HCT116 (cell line): ENCODE results near the gene ZNF469. TPM values are rescaled to one million over a fixed set of nuclear protein-coding genes. Genes with fewer than 3 reads are reported as not detected.

Source experiments
- ATAC-seq: fragments of 200-7000 bp; cut with Tn5 transposase; 2 replicates; pipeline ENCODE4 v1.9.1; 2020; ENCODE audit warnings: mild to moderate bottlenecking, moderate library complexity
- BruUV-seq: library from RNA; stranded (reverse); fragments of 400-500 nt; replicated peaks from 2 replicates; lab custom pipeline; 2021; lab: Mats Ljungman, UMichigan
- CTCF ChIA-PET: fragments of 300-600 bp; sonication (Branson Sonifier 250); formaldehyde crosslinking; loops from one replicate; lab custom pipeline; 2021; ENCODE audit warnings: antibody characterized with exemption; lab: Charles Lee
- POLR2A ChIA-PET: fragments of 300-600, 350-600 bp; sonication (Branson Sonifier 250); formaldehyde crosslinking; loops from one replicate; lab custom pipeline; 2021; ENCODE audit warnings: antibody characterized with exemption; lab: Charles Lee
- RAD21 ChIA-PET, 2 experiments: fragments of 300-600 bp; sonication (Branson Sonifier 250); formaldehyde crosslinking; loops; one replicate each; lab custom pipeline; 2023; ENCODE audit warnings: low total read pairs in 2 of 2; ENCODE audit not compliant: uncharacterized antibody in 2 of 2, unreplicated experiment in 2 of 2, low non-redundant PET in 1 of 2; lab: Charles Lee
- DNase-seq: peaks from one replicate; pipeline ENCODE4 v3.0.0-alpha.2; 2010; ENCODE audit warnings: low read depth, low spot score
- H2AFZ ChIP-seq: fragments of 200-600 bp; shearing (Covaris generic), sonication (generic); 2 replicates; pipeline ENCODE4 v1.6.1; 2017; ENCODE audit warnings: low read depth, mixed run types, mixed read lengths, antibody characterized with exemption, low read length; ENCODE audit not compliant: poor library complexity, severe bottlenecking
- H3K27ac ChIP-seq: 2 replicates; pipeline ENCODE4 v1.5.1; 2012; ENCODE audit warnings: low read depth, low read length
- H3K27me3 ChIP-seq: fragments of 200-600 bp; sonication (generic); 2 replicates; pipeline ENCODE4 v1.6.1; 2016; ENCODE audit warnings: mixed run types, low read length, mixed read lengths; ENCODE audit not compliant: insufficient read depth
- H3K36me3 ChIP-seq, 2 experiments: fragments of 200-500 bp in 1 of 2; fragments of 200-600 bp in 1 of 2; sonication (Bioruptor generic) in 1 of 2; sonication (generic) in 1 of 2; 2 replicates each; pipeline versions ENCODE4 v1.5.1 to v1.6.1; 2014 to 2016; ENCODE audit warnings: low read length in 2 of 2, inconsistent platforms in 1 of 2, mixed read lengths in 1 of 2, mixed run types in 1 of 2; ENCODE audit not compliant: insufficient read depth in 2 of 2, control insufficient read depth in 1 of 2
- H3K4me1 ChIP-seq, 2 experiments: fragments of 200-600 bp in 1 of 2; sonication (generic) in 1 of 2; 2 replicates each; pipeline versions ENCODE4 v1.5.1 to v1.6.1; 2012 to 2017; ENCODE audit warnings: low read length in 2 of 2, inconsistent platforms in 1 of 2, mild to moderate bottlenecking in 1 of 2, mixed read lengths in 1 of 2, mixed run types in 1 of 2, moderate library complexity in 1 of 2; ENCODE audit not compliant: insufficient read depth in 2 of 2, control insufficient read depth in 1 of 2
- H3K4me2 ChIP-seq: fragments of 200-600 bp; sonication (generic); 2 replicates; pipeline ENCODE4 v1.6.1; 2017; ENCODE audit warnings: mixed run types, low read length, mixed read lengths
- H3K4me3 ChIP-seq, 2 experiments: fragments of 200-600 bp in 1 of 2; sonication (generic) in 1 of 2; replicated peaks in 1 of 2; 2 replicates each; pipeline ENCODE4 v1.5.1; 2011 to 2016; ENCODE audit warnings: low read length in 2 of 2, control low read depth in 1 of 2, low read depth in 1 of 2, mild to moderate bottlenecking in 1 of 2, mixed read lengths in 1 of 2, mixed run types in 1 of 2
- H3K79me2 ChIP-seq: fragments of 200-600 bp; sonication (generic); 2 replicates; pipeline ENCODE4 v1.6.1; 2017; ENCODE audit warnings: mild to moderate bottlenecking, mixed run types, low read length, moderate library complexity, mixed read lengths; ENCODE audit not compliant: insufficient read depth
- H3K9ac ChIP-seq: fragments of 200-600 bp; sonication (generic); 2 replicates; pipeline ENCODE4 v1.6.1; 2016; ENCODE audit warnings: low read length, mixed read lengths
- H3K9me2 ChIP-seq: fragments of 200-600 bp; sonication (generic), shearing (Covaris generic); 2 replicates; pipeline ENCODE4 v1.6.1; 2017; ENCODE audit warnings: mixed run types, mild to moderate bottlenecking, moderate library complexity; ENCODE audit not compliant: insufficient read depth
- H3K9me3 ChIP-seq, 2 experiments: fragments of 200-500 bp in 1 of 2; fragments of 200-600 bp in 1 of 2; sonication (Bioruptor generic) in 1 of 2; sonication (generic) in 1 of 2; 2 replicates each; pipeline ENCODE4 v1.6.1; 2014 to 2017; ENCODE audit warnings: low read length in 2 of 2, mixed read lengths in 2 of 2, inconsistent platforms in 1 of 2, low read depth in 1 of 2, mild to moderate bottlenecking in 1 of 2, mixed run types in 1 of 2, moderate library complexity in 1 of 2; ENCODE audit not compliant: control insufficient read depth in 1 of 2, insufficient read depth in 1 of 2
- H4K20me1 ChIP-seq: fragments of 200-600 bp; sonication (generic), shearing (Covaris generic); 2 replicates; pipeline ENCODE4 v1.6.1; 2017; ENCODE audit warnings: mixed run types, mild to moderate bottlenecking, moderate library complexity; ENCODE audit not compliant: insufficient read depth
- ATF3 ChIP-seq: IDR thresholded peaks from 2 replicates; pipeline ENCODE4 v1.6.1; 2012
- CBX3 ChIP-seq: IDR thresholded peaks from 2 replicates; pipeline ENCODE4 v1.6.1; 2012; ENCODE audit warnings: low read depth
- CEBPB ChIP-seq: IDR thresholded peaks from 2 replicates; pipeline ENCODE4 v1.6.1; 2012; ENCODE audit warnings: low read depth
- EGR1 ChIP-seq: IDR thresholded peaks from 2 replicates; pipeline ENCODE4 v1.6.1; 2012; ENCODE audit warnings: low read depth
- ELF1 ChIP-seq: IDR thresholded peaks from 2 replicates; pipeline ENCODE4 v1.6.1; 2012; ENCODE audit warnings: low read depth, borderline replicate concordance
- EZH2 ChIP-seq: fragments of 200-600 bp; sonication (generic); IDR thresholded peaks from 2 replicates; pipeline ENCODE4 v1.6.1; 2017; ENCODE audit warnings: antibody characterized with exemption, mixed run types
- EZH2phosphoT487 ChIP-seq: fragments of 200-600 bp; IDR thresholded peaks from 2 replicates; pipeline ENCODE4 v1.6.1; 2018; ENCODE audit warnings: antibody characterized with exemption, borderline replicate concordance
- FOSL1 ChIP-seq: IDR thresholded peaks from 2 replicates; pipeline ENCODE4 v1.6.1; 2012; ENCODE audit warnings: low read depth
- JUND ChIP-seq: IDR thresholded peaks from 2 replicates; pipeline ENCODE4 v1.6.1; 2012
- POLR2A ChIP-seq: IDR thresholded peaks from 2 replicates; pipeline ENCODE4 v1.7.0; 2011; ENCODE audit warnings: borderline replicate concordance; ENCODE audit not compliant: insufficient read depth, insufficient read length; ENCODE audit errors: extremely low read depth
- POLR2AphosphoS5 ChIP-seq: IDR thresholded peaks from 2 replicates; pipeline ENCODE4 v1.6.1; 2011; ENCODE audit warnings: mild to moderate bottlenecking, low read depth, low read length, moderate library complexity
- RAD21 ChIP-seq: IDR thresholded peaks from 2 replicates; pipeline ENCODE4 v1.6.1; 2012; ENCODE audit warnings: low read depth, mild to moderate bottlenecking
- SRF ChIP-seq: IDR thresholded peaks from 2 replicates; pipeline ENCODE4 v1.6.1; 2012; ENCODE audit warnings: low read depth
- TCF7L2 ChIP-seq: IDR thresholded peaks from 2 replicates; pipeline ENCODE4 v1.7.0; 2011; ENCODE audit warnings: borderline replicate concordance, inconsistent platforms; ENCODE audit not compliant: insufficient read depth, insufficient read length; ENCODE audit errors: extremely low read depth
- YY1 ChIP-seq: IDR thresholded peaks from 2 replicates; pipeline ENCODE4 v1.6.1; 2011; ENCODE audit warnings: low read length, low read depth, moderate library complexity, mild to moderate bottlenecking; ENCODE audit not compliant: insufficient replicate concordance; ENCODE audit errors: extremely low read depth
- ZFX ChIP-seq: fragments of 450-650 bp; IDR thresholded peaks from 2 replicates; pipeline ENCODE4 v1.6.1; 2017
- ZNF274 ChIP-seq: fragments of 200-500 bp; sonication (Bioruptor generic); IDR thresholded peaks from 2 replicates; pipeline ENCODE4 v1.6.1; 2014; ENCODE audit warnings: mild to moderate bottlenecking, low read depth, low read length, inconsistent platforms
- intact Hi-C: fragments of 100-400 bp; cut with micrococcal nuclease; formaldehyde crosslinking; loops from 2 replicates; pipeline ENCODE4 v1.10.0; 2022
- total RNA-seq: library from RNA; stranded (reverse); gene quantifications from one replicate; pipeline ENCODE4 v1.2.1, GENCODE V29; 2021; ENCODE audit not compliant: unreplicated experiment
- TF ChIP-seq, protein P1 (sequence below): IDR thresholded peaks from 2 replicates; pipeline ENCODE4 v1.6.1; 2012; ENCODE audit warnings: low read depth
- TF ChIP-seq, protein P2 (sequence below): IDR thresholded peaks from 2 replicates; pipeline ENCODE4 v1.6.1; 2012

ZNF469 gene
- total RNA-seq, 1 experiment from 2014 or later = 5.9 TPM

DNA sequence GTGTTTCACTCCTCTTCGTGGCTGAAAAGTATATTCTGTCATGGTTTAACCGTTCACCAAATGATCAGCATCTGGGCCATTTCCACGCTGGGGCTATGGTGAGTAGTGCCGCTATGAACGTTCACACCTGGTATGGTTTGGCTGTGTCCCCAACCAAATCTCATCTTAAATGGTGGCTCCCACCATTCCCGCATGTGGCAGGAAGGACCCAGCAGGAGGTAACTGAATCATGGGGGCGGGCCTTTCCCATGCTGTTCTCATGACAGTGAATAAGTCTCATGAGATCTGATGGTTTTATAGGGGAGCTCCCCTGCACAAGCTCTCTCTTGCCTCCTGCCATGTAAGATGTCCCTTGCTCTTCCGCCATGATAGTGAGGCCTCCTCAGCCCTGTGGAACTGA lies 45.7 kb upstream of the ZNF469 start:
- ATAC-seq = no peak
- no peak for DNase-seq
- intact Hi-C loops = no loop called here
- Histone ChIP-seq H2AFZ (no peak overlapping the region), H3K4me3 (no peak overlapping the region), H3K9me2 (no peaks in the 10 kb centered on the region), H3K4me2 (no peak overlapping the region; the same call in 1 of the 2 replicates), H3K4me1 (peaks cover 26 to 43% of the 10 kb centered on the region in 2 experiments), H3K36me3 (no peaks in the 10 kb centered on the region), H3K9me3 (peaks cover 0 to 8% of the 10 kb centered on the region in 2 experiments; a peak in 1 of 4 replicates), H3K27ac (no peak overlapping the region), H3K9ac (no peak overlapping the region), H4K20me1 (no peaks in the 10 kb centered on the region), H3K79me2 (no peaks in the 10 kb centered on the region), H3K27me3 (no peaks in the 10 kb centered on the region; the same call in 1 of the 2 replicates)
- ChIA-PET POLR2A (no interaction called here), CTCF (no interaction called here), RAD21 (no interaction called here)
- TF ChIP-seq EZH2phosphoT487 (no peak), EZH2 (no peak), POLR2A (no peak), FOSL1 (no peak), TCF7L2 (no peak), RAD21 (no peak), CBX3 (no peak), YY1 (no peak), SRF (no peak), CEBPB (no peak), ZNF274 (no peak), EGR1 (no peak), JUND (no peak), ATF3 (no peak), ZFX (no peak), POLR2AphosphoS5 (no peak), ELF1 (no peak)
- TF ChIP-seq, protein P1, sequence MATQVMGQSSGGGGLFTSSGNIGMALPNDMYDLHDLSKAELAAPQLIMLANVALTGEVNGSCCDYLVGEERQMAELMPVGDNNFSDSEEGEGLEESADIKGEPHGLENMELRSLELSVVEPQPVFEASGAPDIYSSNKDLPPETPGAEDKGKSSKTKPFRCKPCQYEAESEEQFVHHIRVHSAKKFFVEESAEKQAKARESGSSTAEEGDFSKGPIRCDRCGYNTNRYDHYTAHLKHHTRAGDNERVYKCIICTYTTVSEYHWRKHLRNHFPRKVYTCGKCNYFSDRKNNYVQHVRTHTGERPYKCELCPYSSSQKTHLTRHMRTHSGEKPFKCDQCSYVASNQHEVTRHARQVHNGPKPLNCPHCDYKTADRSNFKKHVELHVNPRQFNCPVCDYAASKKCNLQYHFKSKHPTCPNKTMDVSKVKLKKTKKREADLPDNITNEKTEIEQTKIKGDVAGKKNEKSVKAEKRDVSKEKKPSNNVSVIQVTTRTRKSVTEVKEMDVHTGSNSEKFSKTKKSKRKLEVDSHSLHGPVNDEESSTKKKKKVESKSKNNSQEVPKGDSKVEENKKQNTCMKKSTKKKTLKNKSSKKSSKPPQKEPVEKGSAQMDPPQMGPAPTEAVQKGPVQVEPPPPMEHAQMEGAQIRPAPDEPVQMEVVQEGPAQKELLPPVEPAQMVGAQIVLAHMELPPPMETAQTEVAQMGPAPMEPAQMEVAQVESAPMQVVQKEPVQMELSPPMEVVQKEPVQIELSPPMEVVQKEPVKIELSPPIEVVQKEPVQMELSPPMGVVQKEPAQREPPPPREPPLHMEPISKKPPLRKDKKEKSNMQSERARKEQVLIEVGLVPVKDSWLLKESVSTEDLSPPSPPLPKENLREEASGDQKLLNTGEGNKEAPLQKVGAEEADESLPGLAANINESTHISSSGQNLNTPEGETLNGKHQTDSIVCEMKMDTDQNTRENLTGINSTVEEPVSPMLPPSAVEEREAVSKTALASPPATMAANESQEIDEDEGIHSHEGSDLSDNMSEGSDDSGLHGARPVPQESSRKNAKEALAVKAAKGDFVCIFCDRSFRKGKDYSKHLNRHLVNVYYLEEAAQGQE = no peak
- TF ChIP-seq, protein P2, sequence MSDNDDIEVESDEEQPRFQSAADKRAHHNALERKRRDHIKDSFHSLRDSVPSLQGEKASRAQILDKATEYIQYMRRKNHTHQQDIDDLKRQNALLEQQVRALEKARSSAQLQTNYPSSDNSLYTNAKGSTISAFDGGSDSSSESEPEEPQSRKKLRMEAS = no peak
- no TSS peak for BruUV-seq
